ENCODE results near the gene LRMDA. TPM values are rescaled to one million over a fixed set of nuclear protein-coding genes. Genes with fewer than 3 reads are reported as not detected.

Gene LRMDA
- total and polyA plus RNA-seq, 2 donors from 2014 or later: 23.2 to 48.6 TPM

DNA sequence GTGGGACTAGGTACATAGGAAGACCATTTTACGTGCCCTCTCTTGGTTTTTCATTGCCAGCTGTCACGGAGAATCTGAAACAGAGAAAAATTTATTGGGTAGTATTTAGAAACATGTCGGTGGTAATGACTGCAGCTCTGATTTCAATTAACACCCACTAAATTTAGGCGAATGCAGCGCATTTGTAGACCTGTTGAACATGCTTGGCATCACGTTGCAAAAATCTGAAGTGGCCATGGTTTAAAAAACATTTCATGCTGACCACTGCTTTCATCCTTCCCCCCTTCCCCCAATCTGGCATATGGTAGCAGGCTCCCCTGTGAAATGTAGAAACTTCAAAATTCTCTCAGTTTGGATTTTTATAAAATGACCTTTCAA is 34.0 kb downstream of the LRMDA start:
- Histone ChIP-seq H3K27me3 (ENCODE audit: control insufficient read depth, insufficient read depth, low read length) (no peaks in the 10 kb centered on the region), H3K27ac (ENCODE audit: low read depth in 2 of 2, low read length in 2 of 2) (no peak overlapping the region), H3K4me1 (ENCODE audit: control insufficient read depth in 2 of 3, insufficient read depth in 2 of 3, low read depth in 1 of 3, low read length in 3 of 3) (peaks cover 0 to 6% (median 2%) of the 10 kb centered on the region in 3 donors), H3K4me3 (ENCODE audit: low read length in 3 of 3) (no peak overlapping the region), H3K9ac (ENCODE audit: low read length in 3 of 3) (no peak overlapping the region), H3K36me3 (ENCODE audit: control insufficient read depth in 2 of 3, insufficient read depth in 3 of 3, low read length in 3 of 3) (peaks cover 0 to 3% (median 0%) of the 10 kb centered on the region in 3 donors), H3K9me3 (ENCODE audit: control insufficient read depth in 2 of 3, insufficient read depth in 1 of 3, low read length in 3 of 3) (no peaks in the 10 kb centered on the region)
- no peak for DNase-seq
- FAIRE-seq: no peak
- TF ChIP-seq, protein P1, sequence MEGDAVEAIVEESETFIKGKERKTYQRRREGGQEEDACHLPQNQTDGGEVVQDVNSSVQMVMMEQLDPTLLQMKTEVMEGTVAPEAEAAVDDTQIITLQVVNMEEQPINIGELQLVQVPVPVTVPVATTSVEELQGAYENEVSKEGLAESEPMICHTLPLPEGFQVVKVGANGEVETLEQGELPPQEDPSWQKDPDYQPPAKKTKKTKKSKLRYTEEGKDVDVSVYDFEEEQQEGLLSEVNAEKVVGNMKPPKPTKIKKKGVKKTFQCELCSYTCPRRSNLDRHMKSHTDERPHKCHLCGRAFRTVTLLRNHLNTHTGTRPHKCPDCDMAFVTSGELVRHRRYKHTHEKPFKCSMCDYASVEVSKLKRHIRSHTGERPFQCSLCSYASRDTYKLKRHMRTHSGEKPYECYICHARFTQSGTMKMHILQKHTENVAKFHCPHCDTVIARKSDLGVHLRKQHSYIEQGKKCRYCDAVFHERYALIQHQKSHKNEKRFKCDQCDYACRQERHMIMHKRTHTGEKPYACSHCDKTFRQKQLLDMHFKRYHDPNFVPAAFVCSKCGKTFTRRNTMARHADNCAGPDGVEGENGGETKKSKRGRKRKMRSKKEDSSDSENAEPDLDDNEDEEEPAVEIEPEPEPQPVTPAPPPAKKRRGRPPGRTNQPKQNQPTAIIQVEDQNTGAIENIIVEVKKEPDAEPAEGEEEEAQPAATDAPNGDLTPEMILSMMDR (IDR thresholded peaks at IDR 0.05; ENCODE audit: borderline replicate concordance, extremely low read depth, insufficient read depth): no peak
- intact Hi-C loops (cut with DNase I): no loop called here

GRCh38 chr10:75466001-75466400 is 34.6 kb downstream of the LRMDA start:
- TF ChIP-seq, protein P1 (IDR thresholded peaks at IDR 0.05; ENCODE audit: borderline replicate concordance, extremely low read depth, insufficient read depth): no peak
- intact Hi-C loops (cut with DNase I): no loop called here
- H3K36me3 ChIP-seq (ENCODE audit: control insufficient read depth in 2 of 3, insufficient read depth in 3 of 3, low read length in 3 of 3): peaks cover 0 to 3% (median 0%) of the 10 kb centered on the region in 3 donors
- no peak overlapping the region for H3K27ac ChIP-seq (ENCODE audit: low read depth in 2 of 2, low read length in 2 of 2)
- no peaks in the 10 kb centered on the region for H3K9me3 ChIP-seq (ENCODE audit: control insufficient read depth in 2 of 3, insufficient read depth in 1 of 3, low read length in 3 of 3)
- H3K4me1 ChIP-seq (ENCODE audit: control insufficient read depth in 2 of 3, insufficient read depth in 2 of 3, low read depth in 1 of 3, low read length in 3 of 3): peaks cover 0 to 6% (median 2%) of the 10 kb centered on the region in 3 donors
- no peak for DNase-seq
- no peak for FAIRE-seq
- H3K27me3 ChIP-seq (ENCODE audit: control insufficient read depth, insufficient read depth, low read length): no peaks in the 10 kb centered on the region
- H3K9ac ChIP-seq (ENCODE audit: low read length in 3 of 3): no peak overlapping the region
- no peak overlapping the region for H3K4me3 ChIP-seq (ENCODE audit: low read length in 3 of 3)

DNA sequence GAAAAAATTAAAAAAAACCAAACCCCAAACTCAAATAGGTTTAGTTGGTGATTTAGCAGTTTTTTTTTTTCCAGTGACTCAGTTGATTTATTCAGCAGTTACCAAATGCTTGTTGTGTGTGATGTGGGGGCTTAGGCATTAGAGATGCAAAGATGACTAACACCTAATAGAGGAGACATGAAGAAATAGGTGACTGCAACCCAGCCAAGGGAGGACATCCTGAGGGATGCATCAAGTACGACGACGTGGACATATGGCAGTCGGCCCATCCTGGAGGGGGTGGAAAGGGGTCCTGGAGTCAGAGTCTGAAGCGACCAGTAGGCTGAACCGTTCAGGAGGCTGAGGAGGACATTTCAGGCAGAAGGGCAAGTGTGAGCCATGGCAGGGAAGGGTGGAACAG is 35.5 kb downstream of the LRMDA start:
- intact Hi-C loops (cut with DNase I): no loop called here
- Histone ChIP-seq H3K9me3 (ENCODE audit: control insufficient read depth in 2 of 3, insufficient read depth in 1 of 3, low read length in 3 of 3) (no peaks in the 10 kb centered on the region), H3K9ac (ENCODE audit: low read length in 3 of 3) (no peak overlapping the region), H3K4me3 (ENCODE audit: low read length in 3 of 3) (no peak overlapping the region), H3K27ac (ENCODE audit: low read depth in 2 of 2, low read length in 2 of 2) (no peak overlapping the region), H3K36me3 (ENCODE audit: control insufficient read depth in 2 of 3, insufficient read depth in 3 of 3, low read length in 3 of 3) (peaks cover 0 to 3% (median 0%) of the 10 kb centered on the region in 3 donors), H3K4me1 (ENCODE audit: control insufficient read depth in 2 of 3, insufficient read depth in 2 of 3, low read depth in 1 of 3, low read length in 3 of 3) (peaks cover 0 to 6% (median 2%) of the 10 kb centered on the region in 3 donors), H3K27me3 (ENCODE audit: control insufficient read depth, insufficient read depth, low read length) (no peaks in the 10 kb centered on the region)
- DNase-seq (no peak), FAIRE-seq (no peak)
- TF ChIP-seq, protein P1 (IDR thresholded peaks at IDR 0.05; ENCODE audit: borderline replicate concordance, extremely low read depth, insufficient read depth): no peak

DNA sequence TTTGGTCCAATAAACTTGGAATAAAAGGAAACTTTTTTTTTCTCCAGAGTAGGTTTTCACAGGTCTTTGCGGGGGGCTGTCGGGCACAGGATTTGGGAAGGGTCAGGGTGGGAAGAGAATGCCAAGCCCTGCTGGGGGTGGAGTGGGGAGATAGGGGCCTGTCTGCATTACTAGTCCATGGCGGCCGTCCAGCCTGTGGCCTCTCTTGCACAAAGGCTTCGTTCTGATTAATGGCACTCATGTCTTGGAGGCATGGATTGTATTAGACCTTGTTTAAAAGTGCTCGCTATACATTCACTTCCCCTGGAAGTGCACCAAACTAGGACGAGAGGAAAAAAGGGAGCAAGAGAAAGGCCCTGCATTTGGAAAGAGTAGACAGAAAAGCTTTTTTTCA is 37.2 kb downstream of the LRMDA start:
- DNase-seq: no peak
- no peak for FAIRE-seq
- peaks cover 0 to 6% (median 2%) of the 10 kb centered on the region in 3 donors for H3K4me1 ChIP-seq (ENCODE audit: control insufficient read depth in 2 of 3, insufficient read depth in 2 of 3, low read depth in 1 of 3, low read length in 3 of 3)
- no peak overlapping the region for H3K27ac ChIP-seq (ENCODE audit: low read depth in 2 of 2, low read length in 2 of 2)
- peaks cover 0 to 3% (median 0%) of the 10 kb centered on the region in 3 donors for H3K36me3 ChIP-seq (ENCODE audit: control insufficient read depth in 2 of 3, insufficient read depth in 3 of 3, low read length in 3 of 3)
- no peak overlapping the region for H3K9ac ChIP-seq (ENCODE audit: low read length in 3 of 3)
- intact Hi-C loops (cut with DNase I): no loop called here
- H3K4me3 ChIP-seq (ENCODE audit: low read length in 3 of 3): no peak overlapping the region
- TF ChIP-seq, protein P1 (IDR thresholded peaks at IDR 0.05; ENCODE audit: borderline replicate concordance, extremely low read depth, insufficient read depth): no peak
- no peaks in the 10 kb centered on the region for H3K9me3 ChIP-seq (ENCODE audit: control insufficient read depth in 2 of 3, insufficient read depth in 1 of 3, low read length in 3 of 3)
- no peaks in the 10 kb centered on the region for H3K27me3 ChIP-seq (ENCODE audit: control insufficient read depth, insufficient read depth, low read length)
